ENCODE measurements around the gene PCMT1.

Gene PCMT1
- long read RNA-seq, transcript PCMT1-205 (8 exons, 1,984 nt): minor isoform, 265 of 640 reads
- long read RNA-seq, transcript PCMT1-203 (8 exons, 1,938 nt): major isoform, 330 of 640 reads
- long read RNA-seq, transcript PCMT1-201 (7 exons, 1,293 nt): minor isoform, 30 of 640 reads
- long read RNA-seq, partial matches to known transcripts: 1 of 640 reads
- long read RNA-seq, other reads (novel, unspliced or antisense): 12 of 640 reads

- Histone ChIP-seq H3K27ac (replicated peaks) (peak within 1 kb of the TSS; percentile 93), H3K27me3 (ENCODE audit: insufficient read depth, poor library complexity, severe bottlenecking) (no peaks in the 10 kb centered on the region), H3K4me3 (replicated peaks; ENCODE audit: insufficient read depth, low read length) (peak within 1 kb of the TSS; percentile 86)
- peak; percentile 80 for TF ChIP-seq POLR2AphosphoS5 (IDR thresholded peaks at IDR 0.05; ENCODE audit: low read depth)
- TF ChIP-seq, protein P1, sequence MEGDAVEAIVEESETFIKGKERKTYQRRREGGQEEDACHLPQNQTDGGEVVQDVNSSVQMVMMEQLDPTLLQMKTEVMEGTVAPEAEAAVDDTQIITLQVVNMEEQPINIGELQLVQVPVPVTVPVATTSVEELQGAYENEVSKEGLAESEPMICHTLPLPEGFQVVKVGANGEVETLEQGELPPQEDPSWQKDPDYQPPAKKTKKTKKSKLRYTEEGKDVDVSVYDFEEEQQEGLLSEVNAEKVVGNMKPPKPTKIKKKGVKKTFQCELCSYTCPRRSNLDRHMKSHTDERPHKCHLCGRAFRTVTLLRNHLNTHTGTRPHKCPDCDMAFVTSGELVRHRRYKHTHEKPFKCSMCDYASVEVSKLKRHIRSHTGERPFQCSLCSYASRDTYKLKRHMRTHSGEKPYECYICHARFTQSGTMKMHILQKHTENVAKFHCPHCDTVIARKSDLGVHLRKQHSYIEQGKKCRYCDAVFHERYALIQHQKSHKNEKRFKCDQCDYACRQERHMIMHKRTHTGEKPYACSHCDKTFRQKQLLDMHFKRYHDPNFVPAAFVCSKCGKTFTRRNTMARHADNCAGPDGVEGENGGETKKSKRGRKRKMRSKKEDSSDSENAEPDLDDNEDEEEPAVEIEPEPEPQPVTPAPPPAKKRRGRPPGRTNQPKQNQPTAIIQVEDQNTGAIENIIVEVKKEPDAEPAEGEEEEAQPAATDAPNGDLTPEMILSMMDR (IDR thresholded peaks at IDR 0.05; ENCODE audit: insufficient read depth, low read length): no peak
- peak; percentile 81 to 89 for DNase-seq (ENCODE audit: low read depth in 1 of 2, low spot score in 1 of 2)
These were observed at the start of gene PCMT1 for GRCh38 chr6:149749594-149750135. Gene PCMT1 (plus strand): TSS chr6:149749741. CDS start chr6:149749902, 161 bp downstream.

- no peaks in the 10 kb centered on the region for H3K27me3 ChIP-seq (ENCODE audit: insufficient read depth, poor library complexity, severe bottlenecking)
- no peak overlapping the region for H3K4me3 ChIP-seq (replicated peaks; ENCODE audit: insufficient read depth, low read length)
- no peak overlapping the region for H3K27ac ChIP-seq (replicated peaks)
- TF ChIP-seq, protein P2, sequence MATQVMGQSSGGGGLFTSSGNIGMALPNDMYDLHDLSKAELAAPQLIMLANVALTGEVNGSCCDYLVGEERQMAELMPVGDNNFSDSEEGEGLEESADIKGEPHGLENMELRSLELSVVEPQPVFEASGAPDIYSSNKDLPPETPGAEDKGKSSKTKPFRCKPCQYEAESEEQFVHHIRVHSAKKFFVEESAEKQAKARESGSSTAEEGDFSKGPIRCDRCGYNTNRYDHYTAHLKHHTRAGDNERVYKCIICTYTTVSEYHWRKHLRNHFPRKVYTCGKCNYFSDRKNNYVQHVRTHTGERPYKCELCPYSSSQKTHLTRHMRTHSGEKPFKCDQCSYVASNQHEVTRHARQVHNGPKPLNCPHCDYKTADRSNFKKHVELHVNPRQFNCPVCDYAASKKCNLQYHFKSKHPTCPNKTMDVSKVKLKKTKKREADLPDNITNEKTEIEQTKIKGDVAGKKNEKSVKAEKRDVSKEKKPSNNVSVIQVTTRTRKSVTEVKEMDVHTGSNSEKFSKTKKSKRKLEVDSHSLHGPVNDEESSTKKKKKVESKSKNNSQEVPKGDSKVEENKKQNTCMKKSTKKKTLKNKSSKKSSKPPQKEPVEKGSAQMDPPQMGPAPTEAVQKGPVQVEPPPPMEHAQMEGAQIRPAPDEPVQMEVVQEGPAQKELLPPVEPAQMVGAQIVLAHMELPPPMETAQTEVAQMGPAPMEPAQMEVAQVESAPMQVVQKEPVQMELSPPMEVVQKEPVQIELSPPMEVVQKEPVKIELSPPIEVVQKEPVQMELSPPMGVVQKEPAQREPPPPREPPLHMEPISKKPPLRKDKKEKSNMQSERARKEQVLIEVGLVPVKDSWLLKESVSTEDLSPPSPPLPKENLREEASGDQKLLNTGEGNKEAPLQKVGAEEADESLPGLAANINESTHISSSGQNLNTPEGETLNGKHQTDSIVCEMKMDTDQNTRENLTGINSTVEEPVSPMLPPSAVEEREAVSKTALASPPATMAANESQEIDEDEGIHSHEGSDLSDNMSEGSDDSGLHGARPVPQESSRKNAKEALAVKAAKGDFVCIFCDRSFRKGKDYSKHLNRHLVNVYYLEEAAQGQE (IDR thresholded peaks at IDR 0.05; ENCODE audit: insufficient replicate concordance, low read depth): no peak
- TF ChIP-seq SPI1 (IDR thresholded peaks at IDR 0.05; ENCODE audit: borderline replicate concordance, low read depth) (no peak), GABPA (IDR thresholded peaks at IDR 0.05; ENCODE audit: low read depth) (no peak), POLR2AphosphoS5 (IDR thresholded peaks at IDR 0.05; ENCODE audit: low read depth) (no peak)
- TF ChIP-seq, protein P1 (IDR thresholded peaks at IDR 0.05; ENCODE audit: insufficient read depth, low read length): no peak
- no peak for DNase-seq (ENCODE audit: low read depth in 1 of 2, low spot score in 1 of 2)
These were observed 47.8 kb upstream of the PCMT1 start for GRCh38 chr6:149701714-149702113.

DNA sequence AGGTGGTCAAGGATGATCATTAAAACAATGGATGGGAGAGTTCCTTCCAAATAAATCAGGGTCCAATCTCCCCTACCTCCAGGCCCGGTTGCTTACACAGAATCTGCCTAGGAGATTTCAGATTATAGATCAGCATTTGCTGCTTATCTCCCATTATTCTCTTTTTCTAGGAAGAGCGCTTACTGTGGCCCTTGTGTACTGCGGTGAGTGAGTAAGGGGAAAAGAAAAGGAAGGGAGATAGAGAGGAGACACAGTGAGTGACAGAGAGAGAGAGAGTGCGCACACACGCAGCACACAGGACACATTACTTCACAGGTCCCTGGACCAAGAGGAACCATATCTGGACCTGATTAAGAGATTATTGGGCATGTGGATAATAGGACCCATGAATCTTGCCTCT lies 37.8 kb upstream of the PCMT1 start:
- Histone ChIP-seq H3K27me3 (ENCODE audit: insufficient read depth, poor library complexity, severe bottlenecking) (no peaks in the 10 kb centered on the region), H3K4me3 (replicated peaks; ENCODE audit: insufficient read depth, low read length) (no peak overlapping the region), H3K27ac (replicated peaks) (no peak overlapping the region)
- TF ChIP-seq SPI1 (IDR thresholded peaks at IDR 0.05; ENCODE audit: borderline replicate concordance, low read depth) (no peak), GABPA (IDR thresholded peaks at IDR 0.05; ENCODE audit: low read depth) (no peak), POLR2AphosphoS5 (IDR thresholded peaks at IDR 0.05; ENCODE audit: low read depth) (no peak)
- TF ChIP-seq, protein P2 (IDR thresholded peaks at IDR 0.05; ENCODE audit: insufficient replicate concordance, low read depth): no peak
- TF ChIP-seq, protein P1 (IDR thresholded peaks at IDR 0.05; ENCODE audit: insufficient read depth, low read length): no peak
- DNase-seq (ENCODE audit: low read depth in 1 of 2, low spot score in 1 of 2): no peak
